Caco-2 (cell line): ENCODE results near the gene LOXL1. TPM values are rescaled to one million over a fixed set of nuclear protein-coding genes. Genes with fewer than 3 reads are reported as not detected.
A peak's percentile ranks its signal among the peaks of the same experiment; 100 is the strongest.

Experiments used
- BruUV-seq: library from RNA; stranded (reverse); fragments of 400-500 nt; replicated peaks from 2 replicates; lab custom pipeline; 2021; lab: Mats Ljungman, UMichigan
- CTCF ChIA-PET: fragments of 300-600 bp; sonication (Branson Sonifier 250); formaldehyde crosslinking; loops from one replicate; lab custom pipeline; 2022; ENCODE audit warnings: antibody characterized with exemption; lab: Charles Lee
- POLR2A ChIA-PET: fragments of 300-600 bp; sonication (Branson Sonifier 250); formaldehyde crosslinking; loops from one replicate; lab custom pipeline; 2022; ENCODE audit warnings: antibody characterized with exemption; lab: Charles Lee
- DNase-seq, 2 experiments: peaks; one replicate each; pipeline versions ENCODE4 v3.0.0 to v3.0.0-alpha.2; 2020 to 2022
- H3K27me3 ChIP-seq: replicated peaks from 2 replicates; pipeline ENCODE4 v1.6.0; 2011; ENCODE audit warnings: low read length; ENCODE audit not compliant: control insufficient read depth, insufficient read depth
- H3K36me3 ChIP-seq: 2 replicates; pipeline ENCODE4 v1.5.1; 2011; ENCODE audit warnings: low read length; ENCODE audit not compliant: control insufficient read depth, insufficient read depth
- H3K4me1 ChIP-seq: fragments of 250-450 bp; sonication (Bioruptor Pico); 2 replicates; pipeline ENCODE4 v1.5.1; 2020; ENCODE audit warnings: mild to moderate bottlenecking
- H3K4me3 ChIP-seq: 2 replicates; pipeline ENCODE4 v1.5.1; 2011; ENCODE audit warnings: low read depth, mild to moderate bottlenecking, control low read depth, low read length
- H3K9me3 ChIP-seq: fragments of 250-450 bp; sonication (Bioruptor Pico); 2 replicates; pipeline ENCODE4 v1.5.1; 2020; ENCODE audit warnings: mild to moderate bottlenecking, moderate library complexity
- H3K27ac Mint-ChIP-seq: one replicate; pipeline ENCODE4 v1.8.0; 2022; ENCODE audit warnings: mixed read lengths; ENCODE audit not compliant: unreplicated experiment
- H3K27me3 Mint-ChIP-seq: one replicate; pipeline ENCODE4 v1.8.0; 2022; ENCODE audit warnings: mixed read lengths; ENCODE audit not compliant: insufficient read depth, unreplicated experiment
- H3K36me3 Mint-ChIP-seq: one replicate; pipeline ENCODE4 v1.8.0; 2022; ENCODE audit warnings: mild to moderate bottlenecking, mixed read lengths; ENCODE audit not compliant: insufficient read depth, unreplicated experiment
- H3K4me1 Mint-ChIP-seq: one replicate; pipeline ENCODE4 v1.8.0; 2022; ENCODE audit warnings: low read depth, mixed read lengths; ENCODE audit not compliant: unreplicated experiment
- H3K4me3 Mint-ChIP-seq: one replicate; pipeline ENCODE4 v1.8.0; 2022; ENCODE audit warnings: mild to moderate bottlenecking, moderate library complexity, mixed read lengths; ENCODE audit not compliant: unreplicated experiment
- H3K9me3 Mint-ChIP-seq: one replicate; pipeline ENCODE4 v1.8.0; 2022; ENCODE audit warnings: mixed read lengths; ENCODE audit not compliant: unreplicated experiment
- CTCF ChIP-seq, 2 experiments: fragments of 200-600 bp in 1 of 2; IDR thresholded peaks; 1 replicate in 1 of 2; 2 replicates in 1 of 2; pipeline versions ENCODE4 v1.5.1 to v1.8.0; 2011 to 2022; ENCODE audit warnings: antibody characterized with exemption in 1 of 2, control low read depth in 1 of 2, inconsistent platforms in 1 of 2, low read depth in 1 of 2, low read length in 1 of 2, mild to moderate bottlenecking in 1 of 2, moderate library complexity in 1 of 2; ENCODE audit not compliant: insufficient read depth in 1 of 2, severe bottlenecking in 1 of 2, unreplicated experiment in 1 of 2
- intact Hi-C: fragments of 100-400 bp; cut with micrococcal nuclease; formaldehyde crosslinking; loops from one replicate; pipeline ENCODE4 v1.10.0; 2022; ENCODE audit not compliant: unreplicated experiment
- total RNA-seq: library from RNA; stranded (reverse); gene quantifications from 2 replicates; pipeline ENCODE4 v1.2.3, GENCODE V29; 2022

LOXL1 gene
- total RNA-seq, 1 experiment from 2014 or later = 3.7 TPM

GRCh38 chr15:73992594-73992898, 66.3 kb downstream of the LOXL1 start:
- TF ChIP-seq CTCF (IDR thresholded peaks at IDR 0.05; ENCODE audit: insufficient read depth in 1 of 2, low read depth in 1 of 2, low read length in 1 of 2, severe bottlenecking in 1 of 2, unreplicated experiment in 1 of 2) = no peak
- peaks cover 6% of the 10 kb centered on the region for H3K36me3 Mint-ChIP-seq
- no peaks in the 10 kb centered on the region for H3K27me3 Mint-ChIP-seq
- H3K27ac Mint-ChIP-seq = no peak overlapping the region
- peaks cover 4% of the 10 kb centered on the region; the same call in 1 of the 2 replicates for H3K4me1 ChIP-seq
- H3K9me3 Mint-ChIP-seq = no peaks in the 10 kb centered on the region
- H3K4me1 Mint-ChIP-seq = peaks cover 18% of the 10 kb centered on the region
- peak overlapping the region; percentile 72 for H3K4me3 Mint-ChIP-seq
- POLR2A ChIA-PET = no interaction called here
- intact Hi-C loops = loop anchor here (5.0 kb wide), 1 partner anchor 45 kb away; no protein-coding TSS in a partner anchor
- no peaks in the 10 kb centered on the region for H3K27me3 ChIP-seq
- peak overlapping the region; percentile 34 for H3K4me3 ChIP-seq
- no peak for DNase-seq
- BruUV-seq = no TSS peak
- CTCF ChIA-PET = no interaction called here
- H3K36me3 ChIP-seq = no peaks in the 10 kb centered on the region
- no peaks in the 10 kb centered on the region for H3K9me3 ChIP-seq

- POLR2A ChIA-PET = no interaction called here
- peaks cover 4% of the 10 kb centered on the region; the same call in 1 of the 2 replicates for H3K4me1 ChIP-seq
- no TSS peak for BruUV-seq
- H3K27me3 ChIP-seq = no peaks in the 10 kb centered on the region
- Mint-ChIP-seq H3K36me3 (peaks cover 6% of the 10 kb centered on the region), H3K4me1 (peaks cover 18% of the 10 kb centered on the region), H3K4me3 (peak overlapping the region; percentile 99), H3K27ac (peak overlapping the region; percentile 84), H3K9me3 (no peaks in the 10 kb centered on the region), H3K27me3 (no peaks in the 10 kb centered on the region)
- no peaks in the 10 kb centered on the region for H3K9me3 ChIP-seq
- CTCF ChIA-PET = interaction anchor here (0.9 to 2.0 kb wide), 4 partner anchors 21 to 314 kb away, joined by 3 to 33 read pairs (median 12); no protein-coding TSS in a partner anchor
- H3K4me3 ChIP-seq = peak overlapping the region; percentile 86
- no peaks in the 10 kb centered on the region for H3K36me3 ChIP-seq
- TF ChIP-seq CTCF (IDR thresholded peaks at IDR 0.05; ENCODE audit: insufficient read depth in 1 of 2, low read depth in 1 of 2, low read length in 1 of 2, severe bottlenecking in 1 of 2, unreplicated experiment in 1 of 2) = no peak
- intact Hi-C loops = loop anchor here (5.0 kb wide), 1 partner anchor 44 kb away; no protein-coding TSS in a partner anchor
- DNase-seq = no peak
Observed at GRCh38 chr15:73993211-73993994, 67.1 kb downstream of the LOXL1 start.

- peak; percentile 91 to 94 for DNase-seq
- Histone ChIP-seq H3K9me3 (no peaks in the 10 kb centered on the region), H3K4me1 (peaks cover 4% of the 10 kb centered on the region; the same call in 1 of the 2 replicates), H3K36me3 (no peaks in the 10 kb centered on the region), H3K27me3 (no peaks in the 10 kb centered on the region), H3K4me3 (peak within 1 kb of the TSS; percentile 86)
- H3K4me3 Mint-ChIP-seq = peak within 1 kb of the TSS; percentile 99
- no TSS peak for BruUV-seq
- H3K27me3 Mint-ChIP-seq = no peaks in the 10 kb centered on the region
- H3K27ac Mint-ChIP-seq = peak within 1 kb of the TSS; percentile 84
- intact Hi-C loops = loop anchor here (5.0 kb wide), 1 partner anchor 43 kb away; no protein-coding TSS in a partner anchor
- no peaks in the 10 kb centered on the region for H3K9me3 Mint-ChIP-seq
- H3K4me1 Mint-ChIP-seq = peaks cover 18% of the 10 kb centered on the region
- H3K36me3 Mint-ChIP-seq = peaks cover 13% of the 10 kb centered on the region
- ChIA-PET CTCF (interaction anchor here (0.5 to 2.0 kb wide), 8 partner anchors 15 to 313 kb away, joined by 3 to 33 read pairs (median 4); no protein-coding TSS in a partner anchor), POLR2A (interaction anchor here (0.6 to 1.2 kb wide), 3 partner anchors 16 to 42 kb away, joined by 4 to 13 read pairs (median 6); no protein-coding TSS in a partner anchor)
- no peak for TF ChIP-seq CTCF (IDR thresholded peaks at IDR 0.05; ENCODE audit: insufficient read depth in 1 of 2, low read depth in 1 of 2, low read length in 1 of 2, severe bottlenecking in 1 of 2, unreplicated experiment in 1 of 2)
Observed at GRCh38 chr15:73994413-73994883, 68.2 kb downstream of the LOXL1 start, which contains the start of gene PML. PML (plus strand) TSS chr15:73994716; CDS start chr15:73994813, 97 bp downstream.
